Ishikawa (cell line): ENCODE measurements around the gene ADD2.

Experiments
- EP300 ChIP-seq: IDR thresholded peaks from 2 replicates; pipeline ENCODE4 v1.6.1; 2012; ENCODE audit warnings: borderline replicate concordance
- MAX ChIP-seq: IDR thresholded peaks from 2 replicates; pipeline ENCODE4 v1.6.1; 2012
- RAD21 ChIP-seq: IDR thresholded peaks from 2 replicates; pipeline ENCODE4 v1.6.1; 2012; ENCODE audit warnings: low read depth
- REST ChIP-seq: IDR thresholded peaks from 2 replicates; pipeline ENCODE4 v1.6.1; 2012; ENCODE audit warnings: low read depth, mild to moderate bottlenecking
- TAF1 ChIP-seq: IDR thresholded peaks from 2 replicates; pipeline ENCODE4 v1.6.1; 2012; ENCODE audit warnings: low read depth, mild to moderate bottlenecking
- USF1 ChIP-seq: IDR thresholded peaks from 2 replicates; pipeline ENCODE4 v1.6.1; 2012
- YY1 ChIP-seq: IDR thresholded peaks from 2 replicates; pipeline ENCODE4 v1.6.1; 2012; ENCODE audit warnings: low read depth
- ZBTB7A ChIP-seq: IDR thresholded peaks from 2 replicates; pipeline ENCODE4 v1.6.1; 2012; ENCODE audit warnings: low read depth

- TF ChIP-seq EP300 (no peak), MAX (no peak), RAD21 (no peak), ZBTB7A (no peak), REST (no peak), USF1 (no peak), YY1 (no peak), TAF1 (no peak)
These were observed 8.6 kb downstream of the ADD2 start for GRCh38 chr2:70759446-70759845.
